ENCODE measurements around the gene RPA3. TPM values are rescaled to one million over a fixed set of nuclear protein-coding genes. Genes with fewer than 3 reads are reported as not detected.

RPA3 gene
- total RNA-seq, 1 experiment from 2014 or later = 61.4 TPM

- Histone ChIP-seq H3K4me3 (ENCODE audit: low read depth, low read length, poor library complexity, severe bottlenecking) (no peak overlapping the region), H3K27me3 (replicated peaks; ENCODE audit: insufficient read depth, low read depth, low read length, poor library complexity) (no peaks in the 10 kb centered on the region), H3K36me3 (ENCODE audit: insufficient read depth, low read length, poor library complexity, severe bottlenecking) (no peaks in the 10 kb centered on the region), H3K9me3 (ENCODE audit: low read depth, low read length, poor library complexity, severe bottlenecking) (no peaks in the 10 kb centered on the region), H3K27ac (ENCODE audit: low read depth, low read length, poor library complexity, severe bottlenecking) (no peak overlapping the region), H3K4me1 (ENCODE audit: insufficient read depth, low read length, poor library complexity, severe bottlenecking) (no peaks in the 10 kb centered on the region)
- TF ChIP-seq EZH2 (IDR thresholded peaks at IDR 0.05; ENCODE audit: borderline replicate concordance, low read depth, low read length, poor library complexity, severe bottlenecking) (no peak), CTCF (conservative IDR thresholded peaks at IDR 0.05; ENCODE audit: low read depth, low read length) (no peak)
- CTCF ChIA-PET = no interaction called here
- POLR2A ChIA-PET (ENCODE audit: low non-redundant PET) = no interaction called here
- intact Hi-C loops (cut with micrococcal nuclease; ENCODE audit: unreplicated experiment) = no loop called here
- no TSS peak for BruUV-seq (replicated peaks)
- no peak for DNase-seq (ENCODE audit: low spot score)
Measured at GRCh38 chr7:7694542-7694941, 23.9 kb downstream of the RPA3 start.

DNA sequence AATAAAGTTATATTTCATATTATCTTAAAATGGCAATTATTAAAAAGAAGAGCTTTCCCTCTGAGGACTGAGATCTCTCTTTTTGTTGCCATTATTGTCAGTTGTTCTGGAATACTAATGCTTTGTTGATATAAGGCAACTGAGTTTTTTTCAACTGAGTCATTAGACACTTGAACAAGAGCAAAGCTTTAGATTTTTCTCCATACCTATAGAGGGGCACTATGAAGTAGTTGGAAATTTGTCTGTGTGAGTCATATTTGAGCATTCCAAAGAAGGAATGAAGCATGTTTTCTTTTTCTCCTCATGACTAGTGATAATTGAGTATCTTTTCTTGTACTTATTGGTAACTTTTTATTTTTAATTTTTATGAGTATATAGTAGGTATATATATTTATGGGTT lies 24.5 kb downstream of the RPA3 start:
- Histone ChIP-seq H3K36me3 (ENCODE audit: insufficient read depth, low read length, poor library complexity, severe bottlenecking) (no peaks in the 10 kb centered on the region), H3K27me3 (replicated peaks; ENCODE audit: insufficient read depth, low read depth, low read length, poor library complexity) (no peaks in the 10 kb centered on the region), H3K4me1 (ENCODE audit: insufficient read depth, low read length, poor library complexity, severe bottlenecking) (no peaks in the 10 kb centered on the region), H3K4me3 (ENCODE audit: low read depth, low read length, poor library complexity, severe bottlenecking) (no peak overlapping the region), H3K9me3 (ENCODE audit: low read depth, low read length, poor library complexity, severe bottlenecking) (no peaks in the 10 kb centered on the region), H3K27ac (ENCODE audit: low read depth, low read length, poor library complexity, severe bottlenecking) (no peak overlapping the region)
- CTCF ChIA-PET = no interaction called here
- intact Hi-C loops (cut with micrococcal nuclease; ENCODE audit: unreplicated experiment) = no loop called here
- no TSS peak for BruUV-seq (replicated peaks)
- DNase-seq (ENCODE audit: low spot score) = peak; percentile 7
- TF ChIP-seq CTCF (conservative IDR thresholded peaks at IDR 0.05; ENCODE audit: low read depth, low read length) (no peak), EZH2 (IDR thresholded peaks at IDR 0.05; ENCODE audit: borderline replicate concordance, low read depth, low read length, poor library complexity, severe bottlenecking) (no peak)
- POLR2A ChIA-PET (ENCODE audit: low non-redundant PET) = no interaction called here

DNA sequence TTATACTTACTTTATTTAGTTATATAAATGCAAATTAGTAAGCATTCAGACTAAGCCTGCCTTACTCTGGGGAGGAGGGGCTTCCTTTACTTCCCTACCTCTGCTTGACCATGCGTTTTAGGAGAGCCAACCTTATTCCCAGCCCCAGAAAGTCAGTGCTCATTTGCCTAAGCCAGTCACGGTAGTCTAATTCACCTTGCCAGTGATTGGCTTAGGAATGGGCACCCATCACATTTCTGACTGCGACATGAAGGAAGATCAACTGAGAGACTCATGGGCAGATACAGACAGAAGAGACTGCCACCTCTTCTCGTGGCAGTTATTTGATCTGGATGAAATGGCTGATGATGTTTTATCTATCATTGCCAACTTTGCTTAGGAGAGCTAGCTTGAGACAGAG lies 29.5 kb downstream of the RPA3 start:
- POLR2A ChIA-PET (ENCODE audit: low non-redundant PET) = no interaction called here
- BruUV-seq (replicated peaks) = no TSS peak
- Histone ChIP-seq H3K9me3 (ENCODE audit: low read depth, low read length, poor library complexity, severe bottlenecking) (no peaks in the 10 kb centered on the region), H3K27ac (ENCODE audit: low read depth, low read length, poor library complexity, severe bottlenecking) (no peak overlapping the region), H3K4me3 (ENCODE audit: low read depth, low read length, poor library complexity, severe bottlenecking) (no peak overlapping the region), H3K27me3 (replicated peaks; ENCODE audit: insufficient read depth, low read depth, low read length, poor library complexity) (no peaks in the 10 kb centered on the region), H3K4me1 (ENCODE audit: insufficient read depth, low read length, poor library complexity, severe bottlenecking) (no peaks in the 10 kb centered on the region), H3K36me3 (ENCODE audit: insufficient read depth, low read length, poor library complexity, severe bottlenecking) (no peaks in the 10 kb centered on the region)
- DNase-seq (ENCODE audit: low spot score) = no peak
- TF ChIP-seq EZH2 (IDR thresholded peaks at IDR 0.05; ENCODE audit: borderline replicate concordance, low read depth, low read length, poor library complexity, severe bottlenecking) (no peak), CTCF (conservative IDR thresholded peaks at IDR 0.05; ENCODE audit: low read depth, low read length) (no peak)
- intact Hi-C loops (cut with micrococcal nuclease; ENCODE audit: unreplicated experiment) = loop anchor here (10.0 kb wide), 1 partner anchor 276 kb away; the partner anchor contains the start of gene GLCCI1
- CTCF ChIA-PET = no interaction called here
